OCI-LY1 (cell line): ENCODE measurements around the gene CEP112.

Source experiments
- CTCF ChIP-seq: fragments of 200-600 bp; sonication (generic), shearing (Covaris generic); IDR thresholded peaks from 2 replicates; pipeline ENCODE4 v1.5.1; 2017; ENCODE audit warnings: mild to moderate bottlenecking, antibody characterized with exemption, low read length, moderate library complexity, mixed read lengths
- EZH2 ChIP-seq: fragments of 200-600 bp; sonication (generic), shearing (Covaris generic); IDR thresholded peaks from 2 replicates; pipeline ENCODE4 v1.8.0; 2017; ENCODE audit warnings: borderline replicate concordance, mixed run types, mild to moderate bottlenecking, antibody characterized with exemption, low read length, moderate library complexity, mixed read lengths

DNA sequence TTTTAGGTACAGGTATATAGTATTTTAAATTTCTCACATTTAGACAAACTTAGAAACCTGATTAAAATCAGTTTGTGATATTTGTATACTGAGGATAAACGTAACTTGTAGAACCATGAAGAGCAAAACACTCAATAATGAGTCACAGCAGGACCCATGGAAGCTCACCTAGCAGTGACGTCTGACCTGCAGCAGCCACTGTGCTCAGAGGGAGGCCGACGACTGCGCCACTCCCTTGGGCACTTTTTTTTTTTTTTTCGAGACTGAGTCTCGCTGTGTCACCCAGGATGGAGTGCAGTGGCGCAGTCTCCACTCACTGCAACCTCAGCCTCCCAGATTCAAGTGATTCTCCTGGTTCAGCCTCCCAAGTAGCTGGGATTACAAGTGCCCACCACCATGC, 524.3 kb downstream of the CEP112 start:
- TF ChIP-seq CTCF (no peak), EZH2 (no peak)
